Measurements from ENCODE around the gene SLX4IP.

Gene SLX4IP

GRCh38 chr20:10632721-10633509 is 197.8 kb downstream of the SLX4IP start:
- no peak for TF ChIP-seq POLR2A (IDR thresholded peaks at IDR 0.05; ENCODE audit: extremely low read depth, insufficient read length)
- TF ChIP-seq MAX (IDR thresholded peaks at IDR 0.05; ENCODE audit: low read depth, low read length): no peak
- no peak for TF ChIP-seq CTCF (IDR thresholded peaks at IDR 0.05; ENCODE audit: low read depth, low read length)
- no peak for TF ChIP-seq MYC (IDR thresholded peaks at IDR 0.05; ENCODE audit: low read depth, low read length)
- peak; percentile 32 for DNase-seq (ENCODE audit: low read depth)
- no peak overlapping the region for H3K4me3 ChIP-seq (ENCODE audit: low read depth, low read length)

GRCh38 chr20:10633718-10634117 is 198.6 kb downstream of the SLX4IP start:
- TF ChIP-seq MYC (IDR thresholded peaks at IDR 0.05; ENCODE audit: low read depth, low read length) (no peak), MAX (IDR thresholded peaks at IDR 0.05; ENCODE audit: low read depth, low read length) (no peak), POLR2A (IDR thresholded peaks at IDR 0.05; ENCODE audit: extremely low read depth, insufficient read length) (no peak), CTCF (IDR thresholded peaks at IDR 0.05; ENCODE audit: low read depth, low read length) (no peak)
- DNase-seq (ENCODE audit: low read depth): no peak
- no peak overlapping the region for H3K4me3 ChIP-seq (ENCODE audit: low read depth, low read length)

GRCh38 chr20:10634211-10634610 is 199.1 kb downstream of the SLX4IP start:
- DNase-seq (ENCODE audit: low read depth): peak; percentile 42
- TF ChIP-seq POLR2A (IDR thresholded peaks at IDR 0.05; ENCODE audit: extremely low read depth, insufficient read length): no peak
- no peak for TF ChIP-seq MAX (IDR thresholded peaks at IDR 0.05; ENCODE audit: low read depth, low read length)
- no peak for TF ChIP-seq MYC (IDR thresholded peaks at IDR 0.05; ENCODE audit: low read depth, low read length)
- TF ChIP-seq CTCF (IDR thresholded peaks at IDR 0.05; ENCODE audit: low read depth, low read length): no peak
- H3K4me3 ChIP-seq (ENCODE audit: low read depth, low read length): no peak overlapping the region

GRCh38 chr20:10634683-10635411 is 199.7 kb downstream of the SLX4IP start:
- H3K4me3 ChIP-seq (ENCODE audit: low read depth, low read length): peak overlapping the region; percentile 2
- TF ChIP-seq MAX (IDR thresholded peaks at IDR 0.05; ENCODE audit: low read depth, low read length): no peak
- no peak for TF ChIP-seq MYC (IDR thresholded peaks at IDR 0.05; ENCODE audit: low read depth, low read length)
- no peak for TF ChIP-seq POLR2A (IDR thresholded peaks at IDR 0.05; ENCODE audit: extremely low read depth, insufficient read length)
- no peak for TF ChIP-seq CTCF (IDR thresholded peaks at IDR 0.05; ENCODE audit: low read depth, low read length)
- peak; percentile 77 for DNase-seq (ENCODE audit: low read depth)

GRCh38 chr20:10635476-10636208 is 200.5 kb downstream of the SLX4IP start:
- DNase-seq (ENCODE audit: low read depth): peak; percentile 64
- H3K4me3 ChIP-seq (ENCODE audit: low read depth, low read length): no peak overlapping the region
- no peak for TF ChIP-seq MYC (IDR thresholded peaks at IDR 0.05; ENCODE audit: low read depth, low read length)
- no peak for TF ChIP-seq CTCF (IDR thresholded peaks at IDR 0.05; ENCODE audit: low read depth, low read length)
- no peak for TF ChIP-seq MAX (IDR thresholded peaks at IDR 0.05; ENCODE audit: low read depth, low read length)
- no peak for TF ChIP-seq POLR2A (IDR thresholded peaks at IDR 0.05; ENCODE audit: extremely low read depth, insufficient read length)
